Omental fat pad (tissue), 4 donors: ENCODE data around the gene ANK3. TPM values are rescaled to one million over a fixed set of nuclear protein-coding genes. Genes with fewer than 3 reads are reported as not detected.

Experiments
- ATAC-seq: fragments of 150-250 bp; one replicate; pipeline ENCODE4 v1.9.1; 2016; ENCODE audit warnings: mild to moderate bottlenecking, moderate library complexity; ENCODE audit not compliant: low FRiP score
- DNase-seq: peaks from one replicate; pipeline ENCODE4 v3.0.0-alpha.2; 2019; ENCODE audit warnings: low spot score
- total RNA-seq, 4 donors: library from RNA; depleted of rRNA; stranded (reverse); fragments of >200 nt; gene quantifications; one replicate each; pipeline ENCODE4 v1.1.0, GENCODE V29; 2016
- TF ChIP-seq, protein P1 (sequence below), 3 donors: fragments of 450-650 bp; IDR thresholded peaks; one replicate each; pipeline ENCODE4 v1.5.1; 2016 to 2017; ENCODE audit warnings: antibody characterized with exemption in 3 of 3, mild to moderate bottlenecking in 3 of 3, moderate library complexity in 2 of 3

ANK3 gene
- total RNA-seq, 4 donors from 2014 or later: 10.5 to 22.5 (median 13.3) TPM

DNA sequence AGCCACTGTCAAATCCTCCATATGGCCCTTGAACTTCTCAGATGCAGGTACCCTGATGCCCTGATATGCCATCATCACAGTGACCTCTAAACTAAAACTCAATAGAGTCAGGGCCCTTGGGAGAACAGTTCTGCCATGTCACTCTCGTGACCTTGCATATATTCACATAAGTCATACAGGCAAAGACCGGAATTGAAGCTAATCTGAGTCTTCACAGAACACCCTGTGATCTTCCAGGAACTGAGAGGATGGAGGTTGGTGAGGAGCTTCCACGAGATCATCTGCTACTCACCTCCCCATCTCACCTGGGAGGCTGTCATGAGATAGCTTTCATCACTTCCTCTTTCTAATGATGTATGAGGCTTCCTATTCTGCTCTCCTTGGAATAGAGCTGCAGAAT, 254.7 kb downstream of the ANK3 start:
- TF ChIP-seq, protein P1, sequence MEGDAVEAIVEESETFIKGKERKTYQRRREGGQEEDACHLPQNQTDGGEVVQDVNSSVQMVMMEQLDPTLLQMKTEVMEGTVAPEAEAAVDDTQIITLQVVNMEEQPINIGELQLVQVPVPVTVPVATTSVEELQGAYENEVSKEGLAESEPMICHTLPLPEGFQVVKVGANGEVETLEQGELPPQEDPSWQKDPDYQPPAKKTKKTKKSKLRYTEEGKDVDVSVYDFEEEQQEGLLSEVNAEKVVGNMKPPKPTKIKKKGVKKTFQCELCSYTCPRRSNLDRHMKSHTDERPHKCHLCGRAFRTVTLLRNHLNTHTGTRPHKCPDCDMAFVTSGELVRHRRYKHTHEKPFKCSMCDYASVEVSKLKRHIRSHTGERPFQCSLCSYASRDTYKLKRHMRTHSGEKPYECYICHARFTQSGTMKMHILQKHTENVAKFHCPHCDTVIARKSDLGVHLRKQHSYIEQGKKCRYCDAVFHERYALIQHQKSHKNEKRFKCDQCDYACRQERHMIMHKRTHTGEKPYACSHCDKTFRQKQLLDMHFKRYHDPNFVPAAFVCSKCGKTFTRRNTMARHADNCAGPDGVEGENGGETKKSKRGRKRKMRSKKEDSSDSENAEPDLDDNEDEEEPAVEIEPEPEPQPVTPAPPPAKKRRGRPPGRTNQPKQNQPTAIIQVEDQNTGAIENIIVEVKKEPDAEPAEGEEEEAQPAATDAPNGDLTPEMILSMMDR (IDR thresholded peaks at IDR 0.05): no peak
- DNase-seq: no peak
- no peak for ATAC-seq

DNA sequence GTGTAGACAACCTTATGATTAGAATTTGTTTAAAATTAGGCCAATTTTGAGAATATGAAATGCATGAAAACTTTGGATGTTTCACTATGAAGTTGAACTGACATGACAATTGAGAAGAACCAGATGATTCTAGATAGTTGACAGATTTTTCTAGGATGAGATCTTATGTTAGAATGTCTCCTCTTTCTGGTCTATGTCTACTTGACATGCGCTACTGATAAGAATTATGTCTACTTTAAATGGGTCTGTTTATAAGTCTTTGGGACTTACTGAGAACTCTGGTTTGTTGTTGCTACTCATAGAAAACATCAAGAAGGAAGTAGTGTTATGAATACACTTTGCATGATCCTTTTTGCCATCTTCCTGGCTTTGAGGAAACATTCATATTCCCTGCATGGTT, 255.1 kb downstream of the ANK3 start:
- ATAC-seq (no peak), DNase-seq (no peak)

DNA sequence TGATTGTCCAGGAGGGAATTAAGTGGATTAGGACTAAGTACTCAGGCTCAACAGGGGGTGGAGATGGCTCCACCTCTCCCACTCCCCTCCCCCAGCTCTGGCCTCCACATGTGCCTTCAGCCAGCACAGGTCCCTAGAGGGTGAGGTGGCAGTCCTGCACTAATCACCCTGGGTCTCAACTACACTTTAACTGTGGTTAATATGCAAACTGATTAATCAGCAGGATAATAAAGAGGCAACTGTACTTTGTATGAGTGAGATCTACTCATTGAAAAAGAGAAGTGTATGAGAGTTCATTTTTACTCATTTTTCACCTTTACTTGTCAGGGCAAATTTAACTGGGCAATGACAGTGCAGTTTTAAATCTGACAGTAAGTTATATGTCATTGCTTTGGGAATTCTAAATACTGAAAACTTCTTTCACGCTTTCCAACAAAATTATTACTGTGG, 259.5 kb downstream of the ANK3 start:
- DNase-seq (no peak), ATAC-seq (no peak)
- TF ChIP-seq, protein P1 (IDR thresholded peaks at IDR 0.05): no peak

More for the DNA sequence above, 255.1 kb downstream of the ANK3 start:
- TF ChIP-seq, protein P1 (IDR thresholded peaks at IDR 0.05): no peak

DNA sequence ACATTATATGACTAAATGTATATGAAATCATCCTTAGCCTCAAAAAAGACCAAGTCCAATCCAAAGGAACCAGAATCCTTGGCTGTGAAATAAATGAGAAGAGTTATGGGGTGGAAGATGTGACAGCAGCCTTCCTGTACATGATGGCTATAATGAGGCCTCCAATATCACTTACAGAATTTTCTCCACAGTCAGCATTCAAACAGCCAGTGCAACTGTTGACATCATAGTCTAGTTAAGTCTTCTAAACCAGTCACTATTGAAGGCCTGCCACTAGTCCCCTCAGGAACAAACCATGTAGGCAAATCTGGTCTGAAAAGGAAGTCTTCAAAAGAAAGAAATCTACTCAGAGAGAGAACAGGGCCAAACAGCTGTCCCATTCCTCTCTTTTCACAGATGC, 263.8 kb downstream of the ANK3 start:
- DNase-seq (no peak), ATAC-seq (no peak)
- TF ChIP-seq, protein P1 (IDR thresholded peaks at IDR 0.05): no peak

DNA sequence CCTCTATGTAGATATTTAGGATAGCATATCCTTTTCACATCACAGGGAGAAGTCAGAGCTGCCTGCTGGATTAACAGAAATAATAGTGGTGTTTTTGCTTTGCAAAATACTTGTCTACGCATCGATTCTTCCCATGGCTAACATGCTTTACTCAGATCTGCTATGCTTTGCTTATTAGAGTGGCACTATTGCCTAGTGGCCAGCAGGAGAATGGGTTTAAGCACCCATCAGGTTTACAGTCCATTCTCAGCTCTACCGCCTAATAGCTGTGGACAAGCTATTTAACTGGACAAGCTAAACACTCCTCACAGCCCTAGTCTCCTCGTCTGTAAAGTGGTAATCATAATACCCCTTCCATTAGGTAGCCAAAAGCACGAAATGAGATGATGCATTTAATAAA, 265.1 kb downstream of the ANK3 start:
- no peak for DNase-seq
- TF ChIP-seq, protein P1 (IDR thresholded peaks at IDR 0.05): no peak
- ATAC-seq: no peak

DNA sequence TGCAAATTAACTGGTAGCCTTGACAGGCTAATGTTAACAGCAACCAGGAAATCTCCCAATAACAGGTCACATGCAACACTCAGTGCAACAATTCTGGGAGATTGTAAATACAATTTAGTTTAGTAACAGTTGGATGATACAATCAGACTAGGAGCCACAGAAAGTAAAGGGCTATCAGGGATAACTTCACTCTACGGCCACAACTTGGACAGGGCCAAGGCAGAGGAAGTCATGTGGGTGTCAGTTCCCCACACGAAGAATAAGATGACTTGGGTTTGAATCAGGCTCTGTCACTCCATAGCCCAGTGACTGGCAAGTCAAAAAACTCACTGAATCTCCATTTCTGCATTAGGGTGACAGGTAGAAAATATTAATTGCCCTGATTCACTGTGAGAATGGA, 266.0 kb downstream of the ANK3 start:
- TF ChIP-seq, protein P1 (IDR thresholded peaks at IDR 0.05): no peak
- peak; percentile 6 for ATAC-seq
- DNase-seq: no peak

DNA sequence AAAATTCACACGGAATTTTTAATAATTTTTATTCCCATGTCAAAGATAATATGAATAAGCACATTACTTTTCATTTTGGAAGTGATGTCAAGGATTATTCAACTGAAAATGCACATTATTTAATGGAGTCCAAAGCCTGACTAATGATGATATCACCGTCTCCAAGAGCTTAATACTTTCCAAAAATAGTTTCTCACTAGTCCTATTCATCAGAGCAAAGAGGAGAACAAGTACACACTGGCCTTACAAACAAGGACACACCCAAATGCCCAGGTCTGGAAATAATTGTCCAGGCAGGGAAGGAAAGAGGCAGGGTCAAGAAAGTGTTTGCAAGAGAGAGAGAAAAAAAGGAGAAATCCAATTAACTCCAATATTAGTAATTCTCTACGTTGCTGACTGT, 266.5 kb downstream of the ANK3 start:
- no peak for DNase-seq
- TF ChIP-seq, protein P1 (IDR thresholded peaks at IDR 0.05): no peak
- peak; percentile 90 for ATAC-seq
